Neural cell (in vitro differentiated cells): ENCODE measurements around the gene FRRS1L.

Source experiments
- CTCF ChIP-seq: fragments of 450-650 bp; IDR thresholded peaks from 2 replicates; pipeline ENCODE4 v1.5.1; 2014; ENCODE audit warnings: antibody characterized with exemption, mild to moderate bottlenecking, moderate library complexity; ENCODE audit not compliant: poor library complexity, severe bottlenecking
- EP300 ChIP-seq: fragments of 450-650 bp; conservative IDR thresholded peaks from 2 replicates; pipeline ENCODE4 v1.6.1; 2014; ENCODE audit warnings: antibody characterized with exemption, mild to moderate bottlenecking, moderate library complexity; ENCODE audit not compliant: poor library complexity, severe bottlenecking
- EZH2 ChIP-seq: fragments of 200-600, 300-800 bp; shearing (Covaris generic), sonication (generic); IDR thresholded peaks from 2 replicates; pipeline ENCODE4 v1.6.1; 2014; ENCODE audit warnings: antibody characterized with exemption, low read length, borderline replicate concordance, mild to moderate bottlenecking; ENCODE audit not compliant: insufficient read depth, poor library complexity, severe bottlenecking
- POLR2AphosphoS5 ChIP-seq: IDR thresholded peaks from 2 replicates; pipeline ENCODE4 v1.6.1; 2012
- RAD21 ChIP-seq: fragments of 450-650 bp; conservative IDR thresholded peaks from 2 replicates; pipeline ENCODE4 v1.6.1; 2014; ENCODE audit warnings: antibody characterized with exemption, mild to moderate bottlenecking, moderate library complexity
- REST ChIP-seq: IDR thresholded peaks from 2 replicates; pipeline ENCODE4 v1.6.1; 2012; ENCODE audit warnings: borderline replicate concordance
- SMC3 ChIP-seq: fragments of 450-650 bp; conservative IDR thresholded peaks from 2 replicates; pipeline ENCODE4 v1.6.1; 2014; ENCODE audit warnings: antibody characterized with exemption, mild to moderate bottlenecking, moderate library complexity; ENCODE audit not compliant: poor library complexity

GRCh38 chr9:109085510-109085909 is 81.5 kb downstream of the FRRS1L start:
- TF ChIP-seq CTCF (no peak), SMC3 (no peak), RAD21 (no peak), POLR2AphosphoS5 (no peak), EZH2 (no peak), REST (no peak), EP300 (no peak)
